Thymus (tissue), 14 donors: ENCODE results near the gene BOC. TPM values are rescaled to one million over a fixed set of nuclear protein-coding genes. Genes with fewer than 3 reads are reported as not detected.

ENCODE experiments used
- DNase-seq, 9 donors: peaks; one replicate each; pipeline ENCODE4 v3.0.0-alpha.2; 2013; ENCODE audit warnings: low spot score in 9 of 9, low read depth in 6 of 9, missing footprints in 1 of 9
- H3K27ac ChIP-seq, 2 donors: one replicate each; pipeline ENCODE4 v1.5.1; 2013; ENCODE audit warnings: control low read depth in 1 of 2, low read depth in 1 of 2, low read length in 1 of 2, mild to moderate bottlenecking in 1 of 2, moderate library complexity in 1 of 2
- H3K27me3 ChIP-seq, 2 donors: one replicate each; pipeline ENCODE4 v1.5.1; 2013; ENCODE audit warnings: low read length in 1 of 2; ENCODE audit not compliant: control insufficient read depth in 2 of 2, insufficient read depth in 1 of 2
- H3K36me3 ChIP-seq, 2 donors: one replicate each; pipeline ENCODE4 v1.5.1; 2013; ENCODE audit warnings: low read length in 1 of 2, mild to moderate bottlenecking in 1 of 2, moderate library complexity in 1 of 2; ENCODE audit not compliant: control insufficient read depth in 2 of 2, insufficient read depth in 2 of 2
- H3K4me1 ChIP-seq, 2 donors: one replicate each; pipeline ENCODE4 v1.5.1; 2013; ENCODE audit warnings: low read length in 2 of 2; ENCODE audit not compliant: control insufficient read depth in 2 of 2, insufficient read depth in 2 of 2
- H3K4me3 ChIP-seq, 2 donors: one replicate each; pipeline ENCODE4 v1.5.1; 2013; ENCODE audit warnings: low read length in 2 of 2, control low read depth in 1 of 2, mild to moderate bottlenecking in 1 of 2
- H3K9me3 ChIP-seq, 2 donors: one replicate each; pipeline ENCODE4 v1.5.1; 2013; ENCODE audit warnings: low read length in 1 of 2, mild to moderate bottlenecking in 1 of 2; ENCODE audit not compliant: control insufficient read depth in 2 of 2, insufficient read depth in 1 of 2
- WGBS: extraction: QIAGEN DNeasy Blood & Tissue Kit; methylation state at CpG from one replicate; pipeline ENCODE4 v1.1.7; 2013; 5-methylcytosine and 5-hydroxymethylcytosine counted together
- long read RNA-seq, 10 donors: transcript quantifications; one replicate each; lab custom pipeline, GENCODE V29; 2026
- polyA plus RNA-seq: library from polyadenylated mRNA; stranded (reverse); fragments of 200-250 nt; gene quantifications from one replicate; pipeline ENCODE4 v1.2.3, GENCODE V29; 2013
- total RNA-seq: library from RNA; stranded (reverse); fragments of 120-200 nt; gene quantifications from one replicate; pipeline ENCODE4 v1.2.4, GENCODE V29; 2013
- donor health status: healthy.

The BOC gene, protein sequence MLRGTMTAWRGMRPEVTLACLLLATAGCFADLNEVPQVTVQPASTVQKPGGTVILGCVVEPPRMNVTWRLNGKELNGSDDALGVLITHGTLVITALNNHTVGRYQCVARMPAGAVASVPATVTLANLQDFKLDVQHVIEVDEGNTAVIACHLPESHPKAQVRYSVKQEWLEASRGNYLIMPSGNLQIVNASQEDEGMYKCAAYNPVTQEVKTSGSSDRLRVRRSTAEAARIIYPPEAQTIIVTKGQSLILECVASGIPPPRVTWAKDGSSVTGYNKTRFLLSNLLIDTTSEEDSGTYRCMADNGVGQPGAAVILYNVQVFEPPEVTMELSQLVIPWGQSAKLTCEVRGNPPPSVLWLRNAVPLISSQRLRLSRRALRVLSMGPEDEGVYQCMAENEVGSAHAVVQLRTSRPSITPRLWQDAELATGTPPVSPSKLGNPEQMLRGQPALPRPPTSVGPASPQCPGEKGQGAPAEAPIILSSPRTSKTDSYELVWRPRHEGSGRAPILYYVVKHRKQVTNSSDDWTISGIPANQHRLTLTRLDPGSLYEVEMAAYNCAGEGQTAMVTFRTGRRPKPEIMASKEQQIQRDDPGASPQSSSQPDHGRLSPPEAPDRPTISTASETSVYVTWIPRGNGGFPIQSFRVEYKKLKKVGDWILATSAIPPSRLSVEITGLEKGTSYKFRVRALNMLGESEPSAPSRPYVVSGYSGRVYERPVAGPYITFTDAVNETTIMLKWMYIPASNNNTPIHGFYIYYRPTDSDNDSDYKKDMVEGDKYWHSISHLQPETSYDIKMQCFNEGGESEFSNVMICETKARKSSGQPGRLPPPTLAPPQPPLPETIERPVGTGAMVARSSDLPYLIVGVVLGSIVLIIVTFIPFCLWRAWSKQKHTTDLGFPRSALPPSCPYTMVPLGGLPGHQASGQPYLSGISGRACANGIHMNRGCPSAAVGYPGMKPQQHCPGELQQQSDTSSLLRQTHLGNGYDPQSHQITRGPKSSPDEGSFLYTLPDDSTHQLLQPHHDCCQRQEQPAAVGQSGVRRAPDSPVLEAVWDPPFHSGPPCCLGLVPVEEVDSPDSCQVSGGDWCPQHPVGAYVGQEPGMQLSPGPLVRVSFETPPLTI
- total RNA-seq (5.5 TPM), polyA plus RNA-seq (5.7 TPM)
- long read RNA-seq, donor 1 = 0 reads
- long read RNA-seq, donor 2 = 0 reads
- long read RNA-seq, donor 3, partial matches to known transcripts = 12 of 12 reads
- long read RNA-seq, donor 3, other reads (novel, unspliced or antisense) = 0 of 12 reads
- long read RNA-seq, donor 4 = 0 reads
- long read RNA-seq, donor 5 = 0 reads
- long read RNA-seq, donor 6, partial matches to known transcripts = 6 of 7 reads
- long read RNA-seq, donor 6, other reads (novel, unspliced or antisense) = 0 of 7 reads
- long read RNA-seq, donor 7, partial matches to known transcripts = 0 of 1 reads
- long read RNA-seq, donor 7, other reads (novel, unspliced or antisense) = 0 of 1 reads
- long read RNA-seq, donor 8 = 0 reads
- long read RNA-seq, donor 9, partial matches to known transcripts = 7 of 7 reads
- long read RNA-seq, donor 9, other reads (novel, unspliced or antisense) = 0 of 7 reads
- long read RNA-seq, donor 10, full-length matches to known transcripts = 1 of 1 reads
- long read RNA-seq, donor 10, partial matches to known transcripts = 0 of 1 reads
- long read RNA-seq, donor 10, other reads (novel, unspliced or antisense) = 0 of 1 reads

DNA sequence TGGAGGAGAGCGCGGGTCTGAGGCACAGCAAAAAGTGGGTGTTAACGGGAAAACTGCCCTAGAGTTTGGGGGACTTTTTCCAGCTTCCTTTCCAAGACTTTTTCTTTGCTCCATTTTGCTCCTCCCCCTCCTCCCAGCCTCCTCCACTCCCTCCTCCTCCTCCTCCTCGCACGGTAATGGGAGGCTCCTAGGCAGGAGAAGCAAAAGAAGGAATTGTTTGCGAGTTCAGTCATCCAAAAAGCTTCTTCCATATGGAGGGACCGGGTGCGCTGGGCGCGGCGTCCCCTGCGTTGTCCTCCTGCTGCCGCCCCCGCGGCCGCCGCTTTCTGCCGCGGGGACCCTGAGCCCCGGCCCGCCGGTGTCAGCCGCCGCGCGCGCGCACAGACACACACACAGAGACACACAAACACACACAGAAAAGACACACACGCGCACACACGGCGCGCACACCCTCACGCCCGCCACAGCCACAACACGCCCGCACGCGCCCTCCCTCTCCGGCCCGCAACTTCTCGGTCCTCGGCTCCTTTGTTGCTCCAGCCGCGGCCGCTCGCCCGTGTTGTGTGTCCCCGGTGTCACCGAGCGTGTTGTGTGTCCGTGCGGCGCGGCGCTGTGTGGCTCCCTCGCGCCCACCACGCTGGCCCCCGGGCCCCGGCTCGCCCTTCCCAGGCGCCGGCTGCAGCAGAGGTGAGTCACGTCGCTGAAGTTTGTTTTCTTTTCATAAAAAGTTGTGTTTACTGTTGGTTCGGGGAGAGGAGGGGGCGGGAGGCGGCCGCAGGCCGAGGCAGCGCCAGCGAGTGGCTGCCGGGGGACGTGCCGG lies at the start of gene BOC:
Gene BOC (plus strand): TSS at position 228 of the 820 bp plus-strand sequence. CDS start 38,246 bp downstream, outside the sequence.
- Histone ChIP-seq H3K36me3 (no peaks in the 10 kb centered on the region), H3K9me3 (no peaks in the 10 kb centered on the region), H3K27me3 (peaks cover 26 to 62% of the 10 kb centered on the region in 2 donors), H3K4me3 (peak within 1 kb of the TSS; percentile 48 to 54), H3K4me1 (peaks cover 7 to 9% of the 10 kb centered on the region in 2 donors), H3K27ac (peak within 1 kb of the TSS; percentile 67 to 76)
- peak in 1 of 9 donors; percentile 20 for DNase-seq
- WGBS = 1% methylated on average over 76 of the region's 76 CpGs

DNA sequence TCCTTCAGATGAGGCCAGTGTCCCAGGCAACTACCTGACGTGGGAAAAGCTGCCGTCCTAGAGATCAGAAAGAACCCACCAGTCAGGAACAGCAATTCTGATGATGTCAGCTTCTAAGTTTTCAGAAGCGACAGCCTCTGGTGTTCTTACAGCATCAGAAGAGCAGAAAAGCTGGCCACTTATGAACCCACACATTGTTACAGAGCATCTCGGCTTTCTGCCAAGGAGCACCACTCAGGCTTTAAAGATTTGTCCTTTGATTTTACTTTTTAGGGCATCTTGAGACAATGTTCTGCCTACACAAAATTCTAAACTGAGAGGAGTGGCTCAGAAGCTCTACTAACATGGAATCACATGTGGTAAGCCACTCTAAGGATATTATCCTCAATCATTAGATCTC lies 49.7 kb upstream of the BOC start:
- Histone ChIP-seq H3K27ac (no peak overlapping the region), H3K9me3 (no peaks in the 10 kb centered on the region), H3K36me3 (no peaks in the 10 kb centered on the region), H3K27me3 (no peaks in the 10 kb centered on the region), H3K4me3 (no peak overlapping the region), H3K4me1 (peaks cover 0 to 2% of the 10 kb centered on the region in 2 donors)
- WGBS = 97% methylated on average over 4 of the region's 4 CpGs
- no peak for DNase-seq

DNA sequence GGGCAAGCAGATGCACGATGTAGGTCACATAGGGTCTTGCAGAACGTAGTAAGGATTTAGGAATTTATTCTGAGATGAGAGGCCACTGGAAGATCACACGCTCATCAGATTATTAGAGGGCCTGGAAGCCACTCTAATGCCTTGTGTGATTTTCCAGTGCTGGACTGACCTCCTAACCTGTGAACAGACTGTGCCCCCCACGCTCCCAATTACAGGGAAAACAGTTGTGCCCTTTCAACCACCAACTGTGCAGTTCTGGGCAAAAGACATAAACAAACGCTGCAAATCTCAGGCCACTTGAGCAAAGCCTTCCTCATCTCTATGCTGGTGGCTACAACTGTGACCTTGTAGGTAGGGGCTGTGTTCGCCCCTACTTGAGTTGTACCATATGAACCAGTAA lies 48.2 kb upstream of the BOC start:
- DNase-seq = no peak
- Histone ChIP-seq H3K27me3 (no peaks in the 10 kb centered on the region), H3K27ac (no peak overlapping the region), H3K4me1 (peaks cover 0 to 2% of the 10 kb centered on the region in 2 donors), H3K4me3 (no peak overlapping the region), H3K36me3 (no peaks in the 10 kb centered on the region), H3K9me3 (no peaks in the 10 kb centered on the region)
- 97% methylated on average over 6 of the region's 6 CpGs for WGBS

DNA sequence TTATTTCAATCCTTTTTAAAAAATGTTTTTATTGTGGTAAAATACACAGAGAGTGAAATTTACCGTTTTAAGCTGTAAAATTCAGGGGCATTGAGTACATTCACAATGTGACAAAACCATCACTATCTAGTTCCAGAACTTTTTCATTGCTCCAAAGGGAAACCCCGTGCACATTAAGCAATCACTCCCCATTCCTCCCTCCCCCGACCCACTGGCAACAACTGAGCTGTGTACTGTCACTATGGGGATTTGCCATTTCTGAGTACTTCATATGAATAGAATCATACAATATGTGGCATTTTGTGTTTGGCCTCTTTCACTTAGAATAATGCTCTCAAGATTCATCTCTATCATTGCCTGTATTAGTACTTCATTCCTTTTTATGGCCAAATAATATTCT lies 45.5 kb upstream of the BOC start:
- Histone ChIP-seq H3K4me1 (peaks cover 0 to 14% of the 10 kb centered on the region in 2 donors), H3K9me3 (no peaks in the 10 kb centered on the region), H3K36me3 (no peaks in the 10 kb centered on the region), H3K27me3 (no peaks in the 10 kb centered on the region), H3K27ac (peak overlapping the region in 1 of 2 donors; percentile 80), H3K4me3 (no peak overlapping the region)
- WGBS = 94% methylated on average over 3 of the region's 3 CpGs
- no peak for DNase-seq

DNA sequence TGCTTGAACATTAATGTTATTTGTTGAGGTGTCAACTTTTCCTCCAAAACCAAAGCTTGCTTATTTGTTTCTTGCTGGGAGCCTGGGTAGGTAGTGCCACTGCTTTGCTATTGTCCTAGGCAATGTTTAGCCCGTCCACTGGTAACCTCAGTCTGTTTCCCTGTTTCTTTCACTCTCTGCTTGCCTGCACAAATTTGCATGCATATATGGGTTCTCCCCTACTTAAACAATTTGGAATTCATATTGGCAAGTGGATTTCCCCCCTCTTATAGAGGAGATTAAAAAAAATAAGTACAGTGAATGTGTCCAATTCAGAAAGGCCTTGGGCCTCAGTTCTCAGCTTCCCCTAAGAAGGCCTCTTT lies 45.0 kb upstream of the BOC start:
- Histone ChIP-seq H3K36me3 (no peaks in the 10 kb centered on the region), H3K27me3 (no peaks in the 10 kb centered on the region), H3K9me3 (no peaks in the 10 kb centered on the region), H3K4me3 (no peak overlapping the region), H3K4me1 (peaks cover 0 to 14% of the 10 kb centered on the region in 2 donors), H3K27ac (peak overlapping the region in 1 of 2 donors; percentile 80)
- DNase-seq = no peak
- 92% methylated on average over 1 of the region's 1 CpG for WGBS

DNA sequence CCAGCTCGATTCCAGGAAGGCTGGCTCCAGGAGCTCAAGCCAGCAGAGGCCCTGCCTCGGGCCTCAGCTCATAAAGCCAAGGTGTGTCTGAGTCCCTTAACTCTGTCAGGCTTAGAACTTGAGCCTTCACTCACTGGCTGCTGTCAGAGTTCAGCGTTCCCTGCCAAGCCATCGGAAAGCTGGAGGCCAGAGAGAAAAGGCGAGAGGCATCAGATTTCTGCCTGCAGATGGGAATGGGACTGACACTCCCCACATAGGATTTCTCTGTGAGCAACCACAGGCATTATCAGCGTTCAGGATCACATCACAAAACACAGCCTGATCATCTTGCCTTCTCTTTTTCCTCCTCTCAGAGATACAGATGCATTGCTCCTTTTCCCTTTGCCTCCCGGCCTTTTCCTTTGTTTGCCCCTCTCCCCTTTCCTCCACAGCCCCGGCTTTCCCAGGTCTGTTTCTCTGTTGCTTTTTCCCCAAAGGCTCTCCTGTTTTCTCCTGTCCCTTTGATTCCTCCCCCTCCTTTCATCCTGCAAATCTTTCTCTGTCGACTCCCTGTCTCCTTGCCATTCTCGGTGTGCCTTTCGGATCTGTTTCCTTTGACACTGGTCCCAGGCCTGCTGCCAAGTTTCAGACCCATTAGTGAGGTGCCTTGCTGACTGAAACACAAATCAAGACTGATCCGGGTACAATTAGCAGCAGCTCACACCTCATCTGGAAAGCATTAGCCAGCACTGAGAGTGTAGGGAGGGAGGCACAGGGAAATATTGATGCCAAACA lies 44.5 kb upstream of the BOC start:
- 89% methylated on average over 12 of the region's 12 CpGs for WGBS
- peak in 2 of 9 donors; percentile 2 to 24 for DNase-seq
- Histone ChIP-seq H3K4me1 (peaks cover 0 to 14% of the 10 kb centered on the region in 2 donors), H3K36me3 (no peaks in the 10 kb centered on the region), H3K27me3 (no peaks in the 10 kb centered on the region), H3K9me3 (no peaks in the 10 kb centered on the region), H3K27ac (peak overlapping the region; percentile 50 to 80), H3K4me3 (no peak overlapping the region)

DNA sequence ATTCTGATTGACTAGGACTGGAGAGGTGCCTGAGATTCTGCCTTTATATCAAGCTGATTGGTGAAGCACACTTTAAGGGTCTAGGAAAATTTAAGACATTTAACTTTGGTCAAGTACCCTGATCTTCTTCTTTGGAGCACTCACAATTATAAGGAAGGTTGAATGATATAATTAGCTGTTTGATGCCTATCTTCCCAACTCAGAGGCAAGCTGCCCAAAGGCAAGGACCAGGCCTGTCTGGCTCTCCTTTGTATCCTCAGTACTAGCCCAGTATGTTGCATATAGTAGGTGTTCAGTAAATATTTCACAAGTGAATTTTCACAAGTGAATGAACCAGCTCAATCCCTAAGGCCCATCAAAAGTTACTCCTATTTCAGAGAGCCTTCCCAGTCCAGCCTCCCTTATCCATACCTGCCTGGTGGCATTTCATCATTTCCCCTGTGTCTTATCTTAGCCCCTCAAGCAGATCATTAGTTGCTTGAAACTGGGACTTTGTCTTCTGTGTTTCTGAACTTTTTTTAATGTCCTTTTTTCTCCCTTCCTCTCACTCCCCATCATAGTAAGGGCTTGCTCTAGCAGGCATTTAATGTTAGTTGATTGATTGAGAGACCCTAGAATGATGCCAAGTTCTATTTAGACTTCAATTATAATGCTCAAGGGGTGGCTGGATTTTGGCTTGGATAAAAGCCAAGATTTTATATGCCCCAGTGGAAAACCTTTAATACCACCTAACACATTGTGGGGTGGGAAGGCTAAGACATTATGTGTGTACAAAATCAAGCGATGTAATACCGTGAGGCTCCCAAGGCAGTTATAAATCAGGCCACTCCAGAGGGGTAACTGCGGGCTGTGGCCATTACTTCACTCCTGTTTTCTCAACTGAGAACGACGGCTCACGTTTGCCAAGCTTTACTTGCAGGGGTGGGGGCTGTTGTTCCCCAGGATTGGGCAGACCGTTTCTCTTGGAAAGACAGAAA lies 43.2 kb upstream of the BOC start:
- H3K4me3 ChIP-seq = no peak overlapping the region
- no peaks in the 10 kb centered on the region for H3K36me3 ChIP-seq
- no peak for DNase-seq
- WGBS = 95% methylated on average over 7 of the region's 7 CpGs
- H3K9me3 ChIP-seq = no peaks in the 10 kb centered on the region
- H3K27ac ChIP-seq = no peak overlapping the region
- H3K27me3 ChIP-seq = no peaks in the 10 kb centered on the region
- peaks cover 0 to 14% of the 10 kb centered on the region in 2 donors for H3K4me1 ChIP-seq
